ENCODE results near the gene DCAF15.

DCAF15 gene

DNA sequence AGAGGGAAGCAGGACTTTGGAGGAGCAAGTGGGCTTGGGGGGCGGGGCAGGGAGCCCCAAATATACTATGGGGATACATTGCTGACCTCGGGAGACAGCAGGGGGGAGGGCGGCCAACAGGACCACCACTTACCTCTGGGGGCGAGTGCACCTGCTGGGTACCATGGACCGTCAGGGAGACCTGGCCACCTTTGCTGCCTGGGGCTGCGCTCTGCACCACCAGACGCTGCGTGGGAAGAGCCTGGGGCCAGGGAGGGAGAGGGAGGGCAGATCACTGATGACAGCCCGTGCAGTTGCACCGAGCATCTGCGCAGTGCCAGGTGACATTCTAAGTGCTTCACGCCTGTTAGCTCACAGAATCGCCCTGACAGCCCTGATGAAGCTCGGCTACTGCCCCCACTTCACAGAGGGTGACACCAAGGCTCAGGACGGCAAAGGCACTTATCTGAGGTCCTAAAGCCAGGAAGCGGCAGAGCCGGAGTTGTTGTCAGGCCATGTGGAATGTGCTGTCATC lies 29.7 kb downstream of the DCAF15 start:
- DNase-seq (ENCODE audit: low read depth) = no peak
- no peak for TF ChIP-seq CTCF (conservative IDR thresholded peaks at IDR 0.05; ENCODE audit: low read depth, low read length)
- no peak overlapping the region for H3K4me3 ChIP-seq (ENCODE audit: low read length)

DNA sequence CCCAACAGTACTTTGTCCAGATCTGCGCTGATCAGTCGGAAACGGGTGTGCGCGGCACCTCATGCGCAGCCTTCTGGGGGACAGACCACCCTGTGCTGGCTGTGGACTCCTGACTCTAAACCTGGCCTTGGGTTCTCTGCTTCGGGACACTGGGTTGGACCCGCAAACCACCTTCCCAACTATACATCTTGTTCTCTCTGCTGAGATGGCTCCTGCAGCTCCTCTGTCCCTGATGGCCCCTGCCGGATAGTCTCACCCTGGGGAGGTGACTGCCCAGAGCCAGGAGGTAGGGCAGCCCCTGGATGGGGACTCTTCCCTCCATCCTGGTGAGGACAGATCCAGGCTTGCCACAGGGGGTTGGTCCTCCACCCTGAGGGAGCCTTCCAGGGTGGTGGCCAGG lies 30.5 kb downstream of the DCAF15 start:
- no peak for TF ChIP-seq CTCF (conservative IDR thresholded peaks at IDR 0.05; ENCODE audit: low read depth, low read length)
- no peak for DNase-seq (ENCODE audit: low read depth)
- no peak overlapping the region for H3K4me3 ChIP-seq (ENCODE audit: low read length)

- no peak overlapping the region for H3K4me3 ChIP-seq (ENCODE audit: low read length)
- TF ChIP-seq CTCF (conservative IDR thresholded peaks at IDR 0.05; ENCODE audit: low read depth, low read length) = no peak
- no peak for DNase-seq (ENCODE audit: low read depth)
Measured at GRCh38 chr19:13983213-13983889, 31.0 kb downstream of the DCAF15 start.

GRCh38 chr19:13984186-13984585 lies 31.9 kb downstream of the DCAF15 start:
- no peak for TF ChIP-seq CTCF (conservative IDR thresholded peaks at IDR 0.05; ENCODE audit: low read depth, low read length)
- DNase-seq (ENCODE audit: low read depth) = no peak
- no peak overlapping the region for H3K4me3 ChIP-seq (ENCODE audit: low read length)

GRCh38 chr19:13984875-13985741 lies 32.8 kb downstream of the DCAF15 start:
- no peak overlapping the region for H3K4me3 ChIP-seq (ENCODE audit: low read length)
- no peak for DNase-seq (ENCODE audit: low read depth)
- no peak for TF ChIP-seq CTCF (conservative IDR thresholded peaks at IDR 0.05; ENCODE audit: low read depth, low read length)

DNA sequence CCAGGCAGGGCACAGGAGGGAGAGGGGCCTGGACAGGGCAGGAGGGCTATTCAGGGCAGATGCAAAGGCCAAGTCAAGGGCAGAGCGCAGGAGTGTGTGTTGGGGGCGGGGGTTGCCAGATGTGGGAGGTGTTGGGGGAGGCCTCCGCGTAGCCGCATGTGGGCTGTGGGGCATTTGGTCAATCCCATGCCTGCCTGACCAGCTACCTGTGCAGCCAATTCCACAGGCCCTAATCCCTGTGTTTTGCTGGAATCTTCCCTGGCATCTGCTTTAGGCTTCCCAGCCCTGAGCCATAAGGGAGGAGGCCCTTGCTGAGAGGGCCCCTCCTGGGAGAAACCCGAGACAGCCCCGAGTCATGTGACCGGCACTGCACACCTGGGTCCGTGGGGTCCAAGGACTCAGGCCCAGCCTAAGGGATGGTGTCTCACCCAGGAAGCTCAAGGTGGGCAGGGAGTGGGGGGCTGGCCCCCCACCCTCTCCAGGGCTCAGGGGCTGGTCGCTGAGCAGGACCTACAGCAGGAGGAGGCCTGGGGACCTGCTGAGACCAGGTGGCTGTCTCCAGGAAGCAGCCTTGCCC lies 33.5 kb downstream of the DCAF15 start:
- no peak for TF ChIP-seq CTCF (conservative IDR thresholded peaks at IDR 0.05; ENCODE audit: low read depth, low read length)
- DNase-seq (ENCODE audit: low read depth) = no peak
- H3K4me3 ChIP-seq (ENCODE audit: low read length) = no peak overlapping the region

All from retinal pigment epithelial cell (primary cell).